Measurements from ENCODE around the gene STAT1.
A peak's percentile ranks its signal among the peaks of the same experiment; 100 is the strongest.

Gene STAT1

DNA sequence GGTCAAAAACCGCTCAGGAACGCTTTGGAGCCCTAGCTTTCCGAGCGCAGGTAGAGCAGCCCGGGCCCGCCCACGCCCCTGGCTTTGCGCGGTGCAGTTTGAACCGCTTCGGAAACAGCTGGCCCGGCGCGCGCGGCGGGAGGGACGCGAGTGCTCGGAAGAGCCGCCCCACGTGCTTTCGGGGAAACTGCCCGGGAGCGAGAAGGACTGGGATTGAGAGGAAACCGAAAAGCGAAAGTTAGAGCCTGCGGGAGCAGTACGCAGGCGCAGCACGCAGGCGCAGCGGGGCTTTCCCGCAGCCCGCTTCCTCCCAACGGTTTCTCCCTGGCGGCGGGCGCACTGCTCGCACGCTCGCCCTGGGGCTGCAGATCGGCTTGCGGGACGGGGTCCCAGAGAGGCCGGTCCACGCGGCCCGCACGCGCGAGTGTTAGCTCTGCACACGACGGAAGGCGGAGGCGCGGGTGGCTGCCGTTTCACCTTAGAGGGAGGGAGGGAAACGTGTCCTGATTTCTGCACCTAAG is 6.3 kb upstream of the STAT1 start (continued):
- no peak; the same call in 1 of the 2 replicates for TF ChIP-seq ZNF426 (tag by site-specific recombination; IDR thresholded peaks at IDR 0.05)
- no peak for TF ChIP-seq ZNF138 (tag by site-specific recombination; IDR thresholded peaks at IDR 0.05; ENCODE audit: borderline replicate concordance)
- TF ChIP-seq KLF16 (tag by site-specific recombination; IDR thresholded peaks at IDR 0.05), result peak; percentile 87
- TF ChIP-seq ZNF335 (tag by site-specific recombination; conservative IDR thresholded peaks at IDR 0.05), result peak; percentile 59; the same call in 1 of the 2 replicates
- peak; percentile 77 for TF ChIP-seq ZBTB11 (tag by site-specific recombination; conservative IDR thresholded peaks at IDR 0.05; ENCODE audit: low read depth)
- no peak; the same call in 1 of the 2 replicates for TF ChIP-seq ZBTB10 (tag by site-specific recombination; IDR thresholded peaks at IDR 0.05)
- TF ChIP-seq ZBTB8A (tag by site-specific recombination; IDR thresholded peaks at IDR 0.05), result peak; percentile 81
- TF ChIP-seq GLI2 (tag by site-specific recombination; IDR thresholded peaks at IDR 0.05; ENCODE audit: borderline replicate concordance, low read depth), result no peak
- TF ChIP-seq ZBTB7A (tag by site-specific recombination; IDR thresholded peaks at IDR 0.05; ENCODE audit: low read depth), result peak; percentile 39; the same call in 1 of the 2 replicates
- no peak for TF ChIP-seq ZNF473 (tag by site-specific recombination; IDR thresholded peaks at IDR 0.05)
- TF ChIP-seq ZNF391 (tag by site-specific recombination; IDR thresholded peaks at IDR 0.05; ENCODE audit: borderline replicate concordance, low read depth), result peak; percentile 67; the same call in 1 of the 2 replicates
- peak; percentile 48; the same call in 1 of the 2 replicates for TF ChIP-seq SCRT2 (tag by site-specific recombination; IDR thresholded peaks at IDR 0.05)
- TF ChIP-seq, protein P1, sequence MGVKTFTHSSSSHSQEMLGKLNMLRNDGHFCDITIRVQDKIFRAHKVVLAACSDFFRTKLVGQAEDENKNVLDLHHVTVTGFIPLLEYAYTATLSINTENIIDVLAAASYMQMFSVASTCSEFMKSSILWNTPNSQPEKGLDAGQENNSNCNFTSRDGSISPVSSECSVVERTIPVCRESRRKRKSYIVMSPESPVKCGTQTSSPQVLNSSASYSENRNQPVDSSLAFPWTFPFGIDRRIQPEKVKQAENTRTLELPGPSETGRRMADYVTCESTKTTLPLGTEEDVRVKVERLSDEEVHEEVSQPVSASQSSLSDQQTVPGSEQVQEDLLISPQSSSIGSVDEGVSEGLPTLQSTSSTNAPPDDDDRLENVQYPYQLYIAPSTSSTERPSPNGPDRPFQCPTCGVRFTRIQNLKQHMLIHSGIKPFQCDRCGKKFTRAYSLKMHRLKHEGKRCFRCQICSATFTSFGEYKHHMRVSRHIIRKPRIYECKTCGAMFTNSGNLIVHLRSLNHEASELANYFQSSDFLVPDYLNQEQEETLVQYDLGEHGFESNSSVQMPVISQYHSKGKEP (tag by site-specific recombination; IDR thresholded peaks at IDR 0.05), result peak; percentile 80
- TF ChIP-seq AEBP2 (tag by site-specific recombination; IDR thresholded peaks at IDR 0.05; ENCODE audit: borderline replicate concordance), result no peak
- TF ChIP-seq, protein P2, sequence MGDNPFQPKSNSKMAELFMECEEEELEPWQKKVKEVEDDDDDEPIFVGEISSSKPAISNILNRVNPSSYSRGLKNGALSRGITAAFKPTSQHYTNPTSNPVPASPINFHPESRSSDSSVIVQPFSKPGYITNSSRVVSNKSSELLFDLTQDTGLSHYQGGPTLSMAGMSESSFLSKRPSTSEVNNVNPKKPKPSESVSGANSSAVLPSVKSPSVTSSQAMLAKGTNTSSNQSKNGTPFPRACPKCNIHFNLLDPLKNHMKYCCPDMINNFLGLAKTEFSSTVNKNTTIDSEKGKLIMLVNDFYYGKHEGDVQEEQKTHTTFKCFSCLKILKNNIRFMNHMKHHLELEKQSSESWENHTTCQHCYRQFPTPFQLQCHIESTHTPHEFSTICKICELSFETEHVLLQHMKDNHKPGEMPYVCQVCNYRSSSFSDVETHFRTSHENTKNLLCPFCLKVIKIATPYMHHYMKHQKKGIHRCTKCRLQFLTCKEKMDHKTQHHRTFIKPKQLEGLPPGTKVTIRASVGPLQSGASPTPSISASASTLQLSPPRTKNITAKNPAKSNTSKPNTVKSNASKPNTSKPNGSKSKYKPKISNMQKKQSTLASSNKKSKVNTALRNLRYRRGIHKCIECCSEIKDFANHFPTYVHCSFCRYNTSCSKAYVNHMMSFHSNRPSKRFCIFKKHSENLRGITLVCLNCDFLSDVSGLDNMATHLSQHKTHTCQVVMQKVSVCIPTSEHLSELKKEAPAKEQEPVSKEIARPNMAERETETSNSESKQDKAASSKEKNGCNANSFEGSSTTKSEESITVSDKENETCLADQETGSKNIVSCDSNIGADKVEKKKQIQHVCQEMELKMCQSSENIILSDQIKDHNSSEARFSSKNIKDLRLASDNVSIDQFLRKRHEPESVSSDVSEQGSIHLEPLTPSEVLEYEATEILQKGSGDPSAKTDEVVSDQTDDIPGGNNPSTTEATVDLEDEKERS (tag by site-specific recombination; IDR thresholded peaks at IDR 0.05), result no peak
- TF ChIP-seq, protein P3, sequence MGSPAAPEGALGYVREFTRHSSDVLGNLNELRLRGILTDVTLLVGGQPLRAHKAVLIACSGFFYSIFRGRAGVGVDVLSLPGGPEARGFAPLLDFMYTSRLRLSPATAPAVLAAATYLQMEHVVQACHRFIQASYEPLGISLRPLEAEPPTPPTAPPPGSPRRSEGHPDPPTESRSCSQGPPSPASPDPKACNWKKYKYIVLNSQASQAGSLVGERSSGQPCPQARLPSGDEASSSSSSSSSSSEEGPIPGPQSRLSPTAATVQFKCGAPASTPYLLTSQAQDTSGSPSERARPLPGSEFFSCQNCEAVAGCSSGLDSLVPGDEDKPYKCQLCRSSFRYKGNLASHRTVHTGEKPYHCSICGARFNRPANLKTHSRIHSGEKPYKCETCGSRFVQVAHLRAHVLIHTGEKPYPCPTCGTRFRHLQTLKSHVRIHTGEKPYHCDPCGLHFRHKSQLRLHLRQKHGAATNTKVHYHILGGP (tag by site-specific recombination; IDR thresholded peaks at IDR 0.05), result peak; percentile 99
- TF ChIP-seq, protein P4, sequence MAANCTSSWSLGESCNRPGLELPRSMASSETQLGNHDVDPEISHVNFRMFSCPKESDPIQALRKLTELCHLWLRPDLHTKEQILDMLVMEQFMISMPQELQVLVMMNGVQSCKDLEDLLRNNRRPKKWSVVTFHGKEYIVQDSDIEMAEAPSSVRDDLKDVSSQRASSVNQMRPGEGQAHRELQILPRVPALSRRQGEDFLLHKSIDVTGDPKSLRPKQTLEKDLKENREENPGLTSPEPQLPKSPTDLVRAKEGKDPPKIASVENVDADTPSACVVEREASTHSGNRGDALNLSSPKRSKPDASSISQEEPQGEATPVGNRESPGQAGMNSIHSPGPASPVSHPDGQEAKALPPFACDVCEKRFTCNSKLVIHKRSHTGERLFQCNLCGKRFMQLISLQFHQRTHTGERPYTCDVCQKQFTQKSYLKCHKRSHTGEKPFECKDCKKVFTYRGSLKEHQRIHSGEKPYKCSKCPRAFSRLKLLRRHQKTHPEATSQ (tag by site-specific recombination; IDR thresholded peaks at IDR 0.05), result peak; percentile 63
- TF ChIP-seq ZNF792 (tag by site-specific recombination; IDR thresholded peaks at IDR 0.05), result no peak
- TF ChIP-seq, protein P5, sequence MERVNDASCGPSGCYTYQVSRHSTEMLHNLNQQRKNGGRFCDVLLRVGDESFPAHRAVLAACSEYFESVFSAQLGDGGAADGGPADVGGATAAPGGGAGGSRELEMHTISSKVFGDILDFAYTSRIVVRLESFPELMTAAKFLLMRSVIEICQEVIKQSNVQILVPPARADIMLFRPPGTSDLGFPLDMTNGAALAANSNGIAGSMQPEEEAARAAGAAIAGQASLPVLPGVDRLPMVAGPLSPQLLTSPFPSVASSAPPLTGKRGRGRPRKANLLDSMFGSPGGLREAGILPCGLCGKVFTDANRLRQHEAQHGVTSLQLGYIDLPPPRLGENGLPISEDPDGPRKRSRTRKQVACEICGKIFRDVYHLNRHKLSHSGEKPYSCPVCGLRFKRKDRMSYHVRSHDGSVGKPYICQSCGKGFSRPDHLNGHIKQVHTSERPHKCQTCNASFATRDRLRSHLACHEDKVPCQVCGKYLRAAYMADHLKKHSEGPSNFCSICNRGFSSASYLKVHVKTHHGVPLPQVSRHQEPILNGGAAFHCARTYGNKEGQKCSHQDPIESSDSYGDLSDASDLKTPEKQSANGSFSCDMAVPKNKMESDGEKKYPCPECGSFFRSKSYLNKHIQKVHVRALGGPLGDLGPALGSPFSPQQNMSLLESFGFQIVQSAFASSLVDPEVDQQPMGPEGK (tag by site-specific recombination; IDR thresholded peaks at IDR 0.05), result peak; percentile 90
- no peak; the same call in 1 of the 2 replicates for TF ChIP-seq MZF1 (tag by site-specific recombination; IDR thresholded peaks at IDR 0.05; ENCODE audit: borderline replicate concordance)

Measured in HEK293 (cell line).